ENCODE measurements around the gene ZMIZ2.
"Not testable (repeated sequence)": the region's sequence is repeated elsewhere in the genome, so short reads cannot be mapped to it uniquely, and the experiment has no call there.

Gene ZMIZ2

GRCh38 chr7:44748045-44748947 lies at the start of gene ZMIZ2:
ZMIZ2 (plus strand) TSS chr7:44748847; CDS start chr7:44756250, 7,403 bp downstream.
- peak; percentile 96 for DNase-seq

GRCh38 chr7:44699598-44699997 lies 49.0 kb upstream of the ZMIZ2 start:
- not testable (repeated sequence) for DNase-seq

- no peak for DNase-seq
These were observed 48.3 kb upstream of the ZMIZ2 start for GRCh38 chr7:44700322-44700721.

- DNase-seq, result not testable (repeated sequence)
These were observed 45.3 kb upstream of the ZMIZ2 start for GRCh38 chr7:44703391-44703790.

- DNase-seq, result no peak
These were observed 44.7 kb upstream of the ZMIZ2 start for GRCh38 chr7:44703921-44704320.

GRCh38 chr7:44705434-44705833 lies 43.2 kb upstream of the ZMIZ2 start:
- no peak for DNase-seq

- DNase-seq, result no peak
These were observed 41.7 kb upstream of the ZMIZ2 start for GRCh38 chr7:44706788-44707557.

- no peak for DNase-seq
These were observed 41.0 kb upstream of the ZMIZ2 start for GRCh38 chr7:44707558-44708230.

GRCh38 chr7:44709011-44709915 lies 39.4 kb upstream of the ZMIZ2 start:
- no peak for DNase-seq

GRCh38 chr7:44709945-44710596 lies 38.6 kb upstream of the ZMIZ2 start:
- no peak for DNase-seq

- no peak for DNase-seq
These were observed 37.1 kb upstream of the ZMIZ2 start for GRCh38 chr7:44711528-44711927.

- DNase-seq, result no peak
These were observed 36.6 kb upstream of the ZMIZ2 start for GRCh38 chr7:44712012-44712411.

GRCh38 chr7:44713141-44713540 lies 35.5 kb upstream of the ZMIZ2 start:
- DNase-seq, result no peak

GRCh38 chr7:44713680-44714335 lies 34.8 kb upstream of the ZMIZ2 start:
- no peak for DNase-seq

GRCh38 chr7:44716205-44716604 lies 32.4 kb upstream of the ZMIZ2 start:
- DNase-seq, result no peak

GRCh38 chr7:44720301-44720700 lies 28.3 kb upstream of the ZMIZ2 start:
- DNase-seq, result no peak

GRCh38 chr7:44724276-44724675 lies 24.4 kb upstream of the ZMIZ2 start:
- DNase-seq, result no peak

GRCh38 chr7:44726250-44726649 lies 22.4 kb upstream of the ZMIZ2 start:
- not testable (repeated sequence) for DNase-seq

GRCh38 chr7:44727158-44727936 lies 21.3 kb upstream of the ZMIZ2 start:
- DNase-seq, result no peak

GRCh38 chr7:44727937-44728262 lies 20.7 kb upstream of the ZMIZ2 start:
- no peak for DNase-seq
